ENCODE measurements around the gene PRR33.

GRCh38 chr11:1839924-1840779 is 51.5 kb downstream of the PRR33 start:
- TF ChIP-seq USF2 (IDR thresholded peaks at IDR 0.05) (no peak), MAZ (IDR thresholded peaks at IDR 0.05; ENCODE audit: borderline replicate concordance, low read depth, low read length) (no peak), POLR2A (IDR thresholded peaks at IDR 0.05; ENCODE audit: low read length) (no peak), CTCF (IDR thresholded peaks at IDR 0.05) (no peak), REST (IDR thresholded peaks at IDR 0.05) (no peak), CEBPB (IDR thresholded peaks at IDR 0.05) (no peak), KDM1A (IDR thresholded peaks at IDR 0.05; ENCODE audit: low read depth) (no peak)

Measured in A549 (cell line).